ENCODE results near the gene RFPL2. TPM values are rescaled to one million over a fixed set of nuclear protein-coding genes. Genes with fewer than 3 reads are reported as not detected.

The RFPL2 gene
- total and polyA plus RNA-seq, 2 of the 13 experiments (the other 11 are each of a cell fraction or from before 2014, with no cell fraction given), result not detected

GRCh38 chr22:32202539-32203180 lies 2.2 kb downstream of the RFPL2 start (continued):
- TF ChIP-seq, protein P1, sequence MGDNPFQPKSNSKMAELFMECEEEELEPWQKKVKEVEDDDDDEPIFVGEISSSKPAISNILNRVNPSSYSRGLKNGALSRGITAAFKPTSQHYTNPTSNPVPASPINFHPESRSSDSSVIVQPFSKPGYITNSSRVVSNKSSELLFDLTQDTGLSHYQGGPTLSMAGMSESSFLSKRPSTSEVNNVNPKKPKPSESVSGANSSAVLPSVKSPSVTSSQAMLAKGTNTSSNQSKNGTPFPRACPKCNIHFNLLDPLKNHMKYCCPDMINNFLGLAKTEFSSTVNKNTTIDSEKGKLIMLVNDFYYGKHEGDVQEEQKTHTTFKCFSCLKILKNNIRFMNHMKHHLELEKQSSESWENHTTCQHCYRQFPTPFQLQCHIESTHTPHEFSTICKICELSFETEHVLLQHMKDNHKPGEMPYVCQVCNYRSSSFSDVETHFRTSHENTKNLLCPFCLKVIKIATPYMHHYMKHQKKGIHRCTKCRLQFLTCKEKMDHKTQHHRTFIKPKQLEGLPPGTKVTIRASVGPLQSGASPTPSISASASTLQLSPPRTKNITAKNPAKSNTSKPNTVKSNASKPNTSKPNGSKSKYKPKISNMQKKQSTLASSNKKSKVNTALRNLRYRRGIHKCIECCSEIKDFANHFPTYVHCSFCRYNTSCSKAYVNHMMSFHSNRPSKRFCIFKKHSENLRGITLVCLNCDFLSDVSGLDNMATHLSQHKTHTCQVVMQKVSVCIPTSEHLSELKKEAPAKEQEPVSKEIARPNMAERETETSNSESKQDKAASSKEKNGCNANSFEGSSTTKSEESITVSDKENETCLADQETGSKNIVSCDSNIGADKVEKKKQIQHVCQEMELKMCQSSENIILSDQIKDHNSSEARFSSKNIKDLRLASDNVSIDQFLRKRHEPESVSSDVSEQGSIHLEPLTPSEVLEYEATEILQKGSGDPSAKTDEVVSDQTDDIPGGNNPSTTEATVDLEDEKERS (CRISPR knock-in tag; IDR thresholded peaks at IDR 0.05), result no peak
- TF ChIP-seq BRD4 (CRISPR knock-in tag; IDR thresholded peaks at IDR 0.05) (no peak), HNRNPLL (IDR thresholded peaks at IDR 0.05; ENCODE audit: low read depth, low read length, poor library complexity, severe bottlenecking) (peak; percentile 48), POGZ (CRISPR knock-in tag; IDR thresholded peaks at IDR 0.05) (peak; percentile 19; the same call in 1 of the 2 replicates), ZNF839 (CRISPR knock-in tag; IDR thresholded peaks at IDR 0.05; ENCODE audit: borderline replicate concordance) (no peak), ZNF264 (CRISPR knock-in tag; IDR thresholded peaks at IDR 0.05) (peak; percentile 29; the same call in 1 of the 2 replicates), PITX1 (CRISPR knock-in tag; IDR thresholded peaks at IDR 0.05) (no peak), PHF8 (CRISPR knock-in tag; IDR thresholded peaks at IDR 0.05) (peak; percentile 39; the same call in 1 of the 2 replicates), SOX6 (IDR thresholded peaks at IDR 0.05) (no peak), SOX6 (CRISPR knock-in tag; IDR thresholded peaks at IDR 0.05) (0 out of 2 replicates have a peak, but pooled peaks have one; percentile 5), MEF2D (CRISPR knock-in tag; IDR thresholded peaks at IDR 0.05) (no peak), RAD21 (CRISPR knock-in tag; IDR thresholded peaks at IDR 0.05) (peak; percentile 79), SPEN (CRISPR knock-in tag; IDR thresholded peaks at IDR 0.05; ENCODE audit: low read depth) (peak; percentile 20; the same call in 1 of the 2 replicates), ATF5 (CRISPR knock-in tag; IDR thresholded peaks at IDR 0.05; ENCODE audit: low read depth) (no peak), HIVEP1 (CRISPR knock-in tag; IDR thresholded peaks at IDR 0.05) (0 out of 2 replicates have a peak, but pooled peaks have one; percentile 23), RXRA (CRISPR knock-in tag; IDR thresholded peaks at IDR 0.05) (no peak), SNAI1 (CRISPR knock-in tag; IDR thresholded peaks at IDR 0.05; ENCODE audit: borderline replicate concordance) (no peak), STAG1 (CRISPR knock-in tag; IDR thresholded peaks at IDR 0.05) (peak; percentile 85), ZXDC (CRISPR knock-in tag; IDR thresholded peaks at IDR 0.05) (no peak), SALL1 (CRISPR knock-in tag; IDR thresholded peaks at IDR 0.05) (peak; percentile 62), YEATS2 (CRISPR knock-in tag; IDR thresholded peaks at IDR 0.05; ENCODE audit: borderline replicate concordance) (peak; percentile 28; the same call in 1 of the 2 replicates), ELF3 (CRISPR knock-in tag; IDR thresholded peaks at IDR 0.05) (0 out of 2 replicates have a peak, but pooled peaks have one; percentile 7), ZNF891 (CRISPR knock-in tag; IDR thresholded peaks at IDR 0.05) (0 out of 2 replicates have a peak, but pooled peaks have one; percentile 38), RBAK (CRISPR knock-in tag; IDR thresholded peaks at IDR 0.05) (no peak), PHF20 (CRISPR knock-in tag; IDR thresholded peaks at IDR 0.05) (0 out of 2 replicates have a peak, but pooled peaks have one; percentile 11)
- TF ChIP-seq, protein P2, sequence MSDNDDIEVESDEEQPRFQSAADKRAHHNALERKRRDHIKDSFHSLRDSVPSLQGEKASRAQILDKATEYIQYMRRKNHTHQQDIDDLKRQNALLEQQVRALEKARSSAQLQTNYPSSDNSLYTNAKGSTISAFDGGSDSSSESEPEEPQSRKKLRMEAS (IDR thresholded peaks at IDR 0.05), result 0 out of 2 replicates have a peak, but pooled peaks have one; percentile 26

All from HepG2 (cell line).